OCI-LY3 (cell line): ENCODE measurements around the gene MEF2C.

ENCODE experiments used
- H2AFZ ChIP-seq: fragments of 200-600, 300-600 bp; shearing (Covaris generic); 2 replicates; pipeline ENCODE4 v1.6.0; 2014; ENCODE audit warnings: antibody characterized with exemption, low read depth, low read length
- H3K27ac ChIP-seq: fragments of 200-600, 300-600 bp; sonication (generic); 2 replicates; pipeline ENCODE4 v1.5.1; 2014; ENCODE audit warnings: mild to moderate bottlenecking, low read length, moderate library complexity, mixed read lengths
- H3K27me3 ChIP-seq: fragments of 200-600, 300-600 bp; sonication (generic); 2 replicates; pipeline ENCODE4 v1.6.1; 2014; ENCODE audit warnings: low read depth, low read length, mixed read lengths
- H3K36me3 ChIP-seq: fragments of 200-600, 300-600 bp; sonication (generic); replicated peaks from 2 replicates; pipeline ENCODE3; 2014; ENCODE audit warnings: low read depth, low read length, mixed read lengths
- H3K4me1 ChIP-seq: fragments of 300-600, 200-600 bp; sonication (generic); 2 replicates; pipeline ENCODE4 v1.6.1; 2014; ENCODE audit warnings: low read length, mixed read lengths
- H3K4me2 ChIP-seq: fragments of 200-600, 300-600 bp; sonication (generic); 2 replicates; pipeline ENCODE4 v1.6.1; 2014; ENCODE audit warnings: low read length, mixed read lengths
- H3K4me3 ChIP-seq: fragments of 300-600, 200-600 bp; sonication (generic); 2 replicates; pipeline ENCODE4 v1.5.1; 2014; ENCODE audit warnings: antibody characterized with exemption, mild to moderate bottlenecking, low read length, moderate library complexity
- H3K79me2 ChIP-seq: fragments of 300-600, 200-600 bp; shearing (Covaris generic); 2 replicates; pipeline ENCODE4 v1.6.1; 2014; ENCODE audit warnings: mild to moderate bottlenecking, low read length, mixed read lengths
- H3K9ac ChIP-seq: fragments of 300-600, 200-600 bp; shearing (Covaris generic); 2 replicates; pipeline ENCODE4 v1.6.0; 2014; ENCODE audit warnings: mild to moderate bottlenecking, low read length, moderate library complexity
- H3K9me3 ChIP-seq: fragments of 200-600, 300-600 bp; shearing (Covaris generic); 2 replicates; pipeline ENCODE4 v1.6.1; 2014; ENCODE audit warnings: low read length, mixed read lengths; ENCODE audit not compliant: insufficient read depth
- H4K20me1 ChIP-seq: fragments of 200-600, 300-600 bp; sonication (generic); 2 replicates; pipeline ENCODE4 v1.6.1; 2016; ENCODE audit warnings: low read length, mixed read lengths; ENCODE audit not compliant: insufficient read depth
- CTCF ChIP-seq: fragments of 200-600, 300-600 bp; sonication (generic); IDR thresholded peaks from 2 replicates; pipeline ENCODE4 v1.5.1; 2014; ENCODE audit warnings: antibody characterized with exemption, low read length, low read depth
- EZH2phosphoT487 ChIP-seq: fragments of 200-600 bp; shearing (Covaris generic); IDR thresholded peaks from 2 replicates; pipeline ENCODE4 v1.6.1; 2018; ENCODE audit warnings: antibody characterized with exemption, mixed run types, low read depth

MEF2C gene

GRCh38 chr5:88888848-88889188, 5.8 kb upstream of the MEF2C start:
- H2AFZ ChIP-seq = peak overlapping the region; percentile 56
- peaks cover 27% of the 10 kb centered on the region for H3K4me1 ChIP-seq
- peak overlapping the region; percentile 32 for H3K27ac ChIP-seq
- H3K79me2 ChIP-seq = peaks cover 7% of the 10 kb centered on the region
- peak overlapping the region; percentile 81 for H3K9ac ChIP-seq
- peak overlapping the region; percentile 83 for H3K4me2 ChIP-seq
- no peaks in the 10 kb centered on the region for H3K36me3 ChIP-seq
- 0 out of 2 replicates have a peak, but pooled peaks cover 4% of the 10 kb centered on the region for H3K27me3 ChIP-seq
- no peaks in the 10 kb centered on the region for H4K20me1 ChIP-seq
- peak overlapping the region; percentile 91 for H3K4me3 ChIP-seq
- no peak for TF ChIP-seq CTCF
- no peak for TF ChIP-seq EZH2phosphoT487
- no peaks in the 10 kb centered on the region for H3K9me3 ChIP-seq

DNA sequence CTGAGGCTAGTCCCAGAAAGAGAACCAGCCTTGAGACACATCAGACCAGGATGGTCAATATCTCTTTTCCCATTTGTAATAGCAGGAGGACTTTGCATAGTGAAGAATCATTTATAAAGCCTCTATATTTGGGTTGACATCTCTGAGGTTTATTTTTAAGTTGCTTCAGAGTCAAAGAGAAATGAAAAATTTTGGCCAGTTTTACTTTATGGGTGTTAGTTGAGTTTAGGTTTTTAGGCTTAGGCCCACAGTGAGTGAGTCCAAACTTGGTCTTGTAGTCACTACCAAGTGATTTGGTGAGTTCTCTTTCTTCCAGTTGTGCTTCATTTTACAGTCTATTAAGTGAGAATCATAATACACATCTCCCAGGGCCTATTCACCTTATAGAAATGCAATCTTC, 5.3 kb upstream of the MEF2C start:
- TF ChIP-seq EZH2phosphoT487 (no peak), CTCF (no peak)
- H3K79me2 ChIP-seq = peaks cover 10% of the 10 kb centered on the region
- H3K27me3 ChIP-seq = 0 out of 2 replicates have a peak, but pooled peaks cover 4% of the 10 kb centered on the region
- H3K27ac ChIP-seq = no peak overlapping the region
- H3K4me1 ChIP-seq = peaks cover 27% of the 10 kb centered on the region
- no peak overlapping the region for H3K4me3 ChIP-seq
- no peak overlapping the region for H3K9ac ChIP-seq
- no peaks in the 10 kb centered on the region for H4K20me1 ChIP-seq
- H3K36me3 ChIP-seq = no peaks in the 10 kb centered on the region
- peak overlapping the region; percentile 83 for H3K4me2 ChIP-seq
- no peaks in the 10 kb centered on the region for H3K9me3 ChIP-seq
- H2AFZ ChIP-seq = no peak overlapping the region

GRCh38 chr5:88887342-88887741, 4.4 kb upstream of the MEF2C start:
- no peaks in the 10 kb centered on the region for H3K9me3 ChIP-seq
- 0 out of 2 replicates have a peak, but pooled peaks cover 4% of the 10 kb centered on the region for H3K27me3 ChIP-seq
- H3K36me3 ChIP-seq = no peaks in the 10 kb centered on the region
- peaks cover 27% of the 10 kb centered on the region for H3K4me1 ChIP-seq
- no peak overlapping the region for H3K9ac ChIP-seq
- H4K20me1 ChIP-seq = no peaks in the 10 kb centered on the region
- H3K79me2 ChIP-seq = peaks cover 19% of the 10 kb centered on the region
- no peak overlapping the region for H3K27ac ChIP-seq
- no peak overlapping the region for H3K4me3 ChIP-seq
- H3K4me2 ChIP-seq = no peak overlapping the region
- no peak overlapping the region for H2AFZ ChIP-seq
- TF ChIP-seq EZH2phosphoT487 = no peak
- no peak for TF ChIP-seq CTCF

DNA sequence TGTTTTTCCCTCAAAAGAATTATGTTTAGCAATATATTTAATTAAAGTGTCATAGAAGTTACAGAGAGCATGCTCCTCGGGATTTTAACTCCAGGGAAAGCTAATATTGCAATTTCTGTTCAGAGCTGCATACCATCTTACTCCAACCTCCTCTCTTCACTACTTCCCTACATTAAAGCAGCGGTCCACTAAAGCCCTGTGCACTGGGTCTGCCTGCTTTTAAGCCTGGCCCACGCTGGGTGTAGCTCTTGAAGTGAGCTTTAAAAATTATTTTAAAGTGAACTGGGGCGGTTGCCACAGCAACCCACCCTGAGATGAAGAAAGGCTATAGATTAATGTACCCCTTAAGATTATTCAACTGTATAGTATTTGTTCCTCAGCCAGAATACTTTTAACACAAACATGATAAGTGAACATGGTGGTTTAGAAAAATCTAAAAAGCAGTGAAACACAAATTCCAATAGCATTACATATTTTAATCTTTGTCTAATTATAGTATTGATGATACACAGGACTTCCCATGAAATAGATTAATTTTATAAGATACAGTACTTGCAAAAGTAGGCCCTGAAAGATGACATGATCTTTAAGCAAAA, 3.9 kb upstream of the MEF2C start:
- Histone ChIP-seq H3K4me2 (no peak overlapping the region), H3K4me3 (no peak overlapping the region), H3K79me2 (peaks cover 24% of the 10 kb centered on the region), H3K9me3 (no peaks in the 10 kb centered on the region), H4K20me1 (no peaks in the 10 kb centered on the region), H3K9ac (no peak overlapping the region), H3K36me3 (no peaks in the 10 kb centered on the region), H2AFZ (no peak overlapping the region), H3K27me3 (0 out of 2 replicates have a peak, but pooled peaks cover 4% of the 10 kb centered on the region), H3K4me1 (peaks cover 27% of the 10 kb centered on the region), H3K27ac (no peak overlapping the region)
- TF ChIP-seq CTCF (no peak), EZH2phosphoT487 (no peak)
